Neural cell (in vitro differentiated cells): Measurements from ENCODE around the gene RGS12.

Experiments used
- EZH2 ChIP-seq: fragments of 200-600, 300-800 bp; shearing (Covaris generic), sonication (generic); IDR thresholded peaks from 2 replicates; pipeline ENCODE4 v1.6.1; 2014; ENCODE audit warnings: antibody characterized with exemption, low read length, borderline replicate concordance, mild to moderate bottlenecking; ENCODE audit not compliant: insufficient read depth, poor library complexity, severe bottlenecking
- RAD21 ChIP-seq: fragments of 450-650 bp; conservative IDR thresholded peaks from 2 replicates; pipeline ENCODE4 v1.6.1; 2014; ENCODE audit warnings: antibody characterized with exemption, mild to moderate bottlenecking, moderate library complexity
- TAF1 ChIP-seq: IDR thresholded peaks from 2 replicates; pipeline ENCODE4 v1.6.1; 2012; ENCODE audit warnings: low read depth
- TF ChIP-seq, protein P1 (sequence below): fragments of 450-650 bp; IDR thresholded peaks from 2 replicates; pipeline ENCODE4 v1.5.1; 2014; ENCODE audit warnings: antibody characterized with exemption, mild to moderate bottlenecking, moderate library complexity; ENCODE audit not compliant: poor library complexity, severe bottlenecking

DNA sequence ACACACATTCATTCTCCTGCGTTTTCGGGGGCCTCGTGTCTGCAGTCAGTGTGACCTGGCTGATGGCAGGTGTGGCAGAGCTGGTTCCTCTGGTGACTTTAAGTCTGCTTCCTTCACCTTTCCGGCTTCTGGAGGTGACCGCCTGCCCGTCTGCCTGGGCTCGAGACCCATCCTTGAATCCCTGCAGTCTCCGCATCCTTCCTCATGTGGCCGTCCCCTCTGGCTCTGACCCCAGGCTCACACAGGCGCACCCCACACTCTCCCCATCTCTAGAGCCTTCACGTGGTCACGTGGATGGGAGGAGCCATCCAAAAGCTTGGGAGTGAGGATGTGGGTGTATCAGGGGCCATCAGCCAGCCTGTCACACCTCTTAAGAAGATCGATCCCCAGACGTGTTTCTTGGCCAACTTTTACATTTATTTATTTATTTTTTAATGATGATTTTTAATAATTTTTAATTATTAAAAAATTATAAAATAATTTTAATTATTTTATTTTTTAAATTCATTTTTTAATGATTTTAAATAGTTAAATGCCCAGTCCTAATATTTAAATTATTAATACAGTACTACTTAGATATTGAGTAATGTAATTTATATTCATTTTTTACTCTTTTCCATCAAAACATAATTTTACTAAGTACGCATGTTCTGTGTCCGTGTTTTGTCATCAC, 20.9 kb downstream of the RGS12 start:
- no peak for TF ChIP-seq RAD21
- TF ChIP-seq, protein P1, sequence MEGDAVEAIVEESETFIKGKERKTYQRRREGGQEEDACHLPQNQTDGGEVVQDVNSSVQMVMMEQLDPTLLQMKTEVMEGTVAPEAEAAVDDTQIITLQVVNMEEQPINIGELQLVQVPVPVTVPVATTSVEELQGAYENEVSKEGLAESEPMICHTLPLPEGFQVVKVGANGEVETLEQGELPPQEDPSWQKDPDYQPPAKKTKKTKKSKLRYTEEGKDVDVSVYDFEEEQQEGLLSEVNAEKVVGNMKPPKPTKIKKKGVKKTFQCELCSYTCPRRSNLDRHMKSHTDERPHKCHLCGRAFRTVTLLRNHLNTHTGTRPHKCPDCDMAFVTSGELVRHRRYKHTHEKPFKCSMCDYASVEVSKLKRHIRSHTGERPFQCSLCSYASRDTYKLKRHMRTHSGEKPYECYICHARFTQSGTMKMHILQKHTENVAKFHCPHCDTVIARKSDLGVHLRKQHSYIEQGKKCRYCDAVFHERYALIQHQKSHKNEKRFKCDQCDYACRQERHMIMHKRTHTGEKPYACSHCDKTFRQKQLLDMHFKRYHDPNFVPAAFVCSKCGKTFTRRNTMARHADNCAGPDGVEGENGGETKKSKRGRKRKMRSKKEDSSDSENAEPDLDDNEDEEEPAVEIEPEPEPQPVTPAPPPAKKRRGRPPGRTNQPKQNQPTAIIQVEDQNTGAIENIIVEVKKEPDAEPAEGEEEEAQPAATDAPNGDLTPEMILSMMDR: no peak
- no peak for TF ChIP-seq EZH2
- TF ChIP-seq TAF1: no peak
